ENCODE data around the gene LCP2. TPM values are rescaled to one million over a fixed set of nuclear protein-coding genes. Genes with fewer than 3 reads are reported as not detected.

Gene LCP2
- total RNA-seq, 1 donor = not detected

- Histone ChIP-seq H3K4me1 (ENCODE audit: insufficient read depth, low read length) (no peaks in the 10 kb centered on the region), H3K4me2 (ENCODE audit: insufficient read depth, low read length) (no peak overlapping the region), H3K9me3 (ENCODE audit: low read depth, low read length) (no peaks in the 10 kb centered on the region), H3K27me3 (ENCODE audit: insufficient read depth, low read length) (peaks cover 27% of the 10 kb centered on the region), H4K20me1 (ENCODE audit: insufficient read depth, low read length) (no peaks in the 10 kb centered on the region), H3K36me3 (ENCODE audit: insufficient read depth, low read length) (no peaks in the 10 kb centered on the region), H3K79me2 (ENCODE audit: insufficient read depth, low read length) (no peaks in the 10 kb centered on the region), H2AFZ (ENCODE audit: low read length) (no peak overlapping the region), H3K4me3 (ENCODE audit: insufficient read depth, low read length) (no peak overlapping the region), H3K27ac (ENCODE audit: low read depth, low read length) (no peak overlapping the region)
- TF ChIP-seq CTCF (IDR thresholded peaks at IDR 0.05; ENCODE audit: extremely low read depth, low read depth, low read length) = no peak
- DNase-seq (ENCODE audit: insufficient read length, low spot score, missing footprints) = no peak
Measured at GRCh38 chr5:170265522-170265921, 32.1 kb downstream of the LCP2 start.

- H2AFZ ChIP-seq (ENCODE audit: low read length) = no peak overlapping the region
- no peak overlapping the region for H3K27ac ChIP-seq (ENCODE audit: low read depth, low read length)
- no peaks in the 10 kb centered on the region for H3K4me1 ChIP-seq (ENCODE audit: insufficient read depth, low read length)
- H3K79me2 ChIP-seq (ENCODE audit: insufficient read depth, low read length) = no peaks in the 10 kb centered on the region
- TF ChIP-seq CTCF (IDR thresholded peaks at IDR 0.05; ENCODE audit: extremely low read depth, low read depth, low read length) = no peak
- peaks cover 27% of the 10 kb centered on the region for H3K27me3 ChIP-seq (ENCODE audit: insufficient read depth, low read length)
- DNase-seq (ENCODE audit: insufficient read length, low spot score, missing footprints) = no peak
- no peaks in the 10 kb centered on the region for H4K20me1 ChIP-seq (ENCODE audit: insufficient read depth, low read length)
- H3K4me3 ChIP-seq (ENCODE audit: insufficient read depth, low read length) = no peak overlapping the region
- no peaks in the 10 kb centered on the region for H3K9me3 ChIP-seq (ENCODE audit: low read depth, low read length)
- H3K36me3 ChIP-seq (ENCODE audit: insufficient read depth, low read length) = no peaks in the 10 kb centered on the region
- no peak overlapping the region for H3K4me2 ChIP-seq (ENCODE audit: insufficient read depth, low read length)
Measured at GRCh38 chr5:170263906-170264305, 33.7 kb downstream of the LCP2 start.

GRCh38 chr5:170262061-170263045 is 35.2 kb downstream of the LCP2 start:
- no peak overlapping the region for H3K4me2 ChIP-seq (ENCODE audit: insufficient read depth, low read length)
- peaks cover 25% of the 10 kb centered on the region for H3K27me3 ChIP-seq (ENCODE audit: insufficient read depth, low read length)
- H3K27ac ChIP-seq (ENCODE audit: low read depth, low read length) = no peak overlapping the region
- H3K36me3 ChIP-seq (ENCODE audit: insufficient read depth, low read length) = no peaks in the 10 kb centered on the region
- H3K9me3 ChIP-seq (ENCODE audit: low read depth, low read length) = no peaks in the 10 kb centered on the region
- no peak for TF ChIP-seq CTCF (IDR thresholded peaks at IDR 0.05; ENCODE audit: extremely low read depth, low read depth, low read length)
- H3K79me2 ChIP-seq (ENCODE audit: insufficient read depth, low read length) = no peaks in the 10 kb centered on the region
- no peaks in the 10 kb centered on the region for H3K4me1 ChIP-seq (ENCODE audit: insufficient read depth, low read length)
- no peak overlapping the region for H2AFZ ChIP-seq (ENCODE audit: low read length)
- no peaks in the 10 kb centered on the region for H4K20me1 ChIP-seq (ENCODE audit: insufficient read depth, low read length)
- DNase-seq (ENCODE audit: insufficient read length, low spot score, missing footprints) = no peak
- H3K4me3 ChIP-seq (ENCODE audit: insufficient read depth, low read length) = no peak overlapping the region

- Histone ChIP-seq H3K4me1 (ENCODE audit: insufficient read depth, low read length) (no peaks in the 10 kb centered on the region), H3K4me3 (ENCODE audit: insufficient read depth, low read length) (no peak overlapping the region), H3K36me3 (ENCODE audit: insufficient read depth, low read length) (no peaks in the 10 kb centered on the region), H4K20me1 (ENCODE audit: insufficient read depth, low read length) (no peaks in the 10 kb centered on the region), H3K9me3 (ENCODE audit: low read depth, low read length) (no peaks in the 10 kb centered on the region), H2AFZ (ENCODE audit: low read length) (no peak overlapping the region), H3K27me3 (ENCODE audit: insufficient read depth, low read length) (peaks cover 17% of the 10 kb centered on the region), H3K4me2 (ENCODE audit: insufficient read depth, low read length) (no peak overlapping the region), H3K27ac (ENCODE audit: low read depth, low read length) (no peak overlapping the region), H3K79me2 (ENCODE audit: insufficient read depth, low read length) (no peaks in the 10 kb centered on the region)
- TF ChIP-seq CTCF (IDR thresholded peaks at IDR 0.05; ENCODE audit: extremely low read depth, low read depth, low read length) = no peak
- no peak for DNase-seq (ENCODE audit: insufficient read length, low spot score, missing footprints)
Measured at GRCh38 chr5:170261528-170262043, 36.0 kb downstream of the LCP2 start.

Data from osteoblast (primary cell).